Fibroblast of mammary gland (primary cell): ENCODE results near the gene MECP2.

Experiments used
- DNase-seq: peaks from one replicate; pipeline ENCODE4 v3.0.0-alpha.2; 2010; ENCODE audit warnings: low read depth
- H3K4me3 ChIP-seq: 2 replicates; pipeline ENCODE4 v1.5.1; 2011; ENCODE audit warnings: low read depth, mild to moderate bottlenecking, low read length, moderate library complexity; ENCODE audit not compliant: control insufficient read depth
- CTCF ChIP-seq: conservative IDR thresholded peaks from 2 replicates; pipeline ENCODE4 v1.5.1; 2011; ENCODE audit warnings: low read depth, low read length, inconsistent platforms; ENCODE audit not compliant: control insufficient read depth, insufficient read depth

MECP2 gene

GRCh38 chrX:154016366-154017076 is 81.0 kb downstream of the MECP2 start:
- DNase-seq = no peak
- H3K4me3 ChIP-seq = no peak overlapping the region
- TF ChIP-seq CTCF = no peak

- no peak overlapping the region for H3K4me3 ChIP-seq
- no peak for DNase-seq
- TF ChIP-seq CTCF = no peak
Measured at GRCh38 chrX:154015581-154016264, 81.8 kb downstream of the MECP2 start.

GRCh38 chrX:154014429-154015380 is 82.8 kb downstream of the MECP2 start:
- H3K4me3 ChIP-seq = no peak overlapping the region
- DNase-seq = no peak
- TF ChIP-seq CTCF = no peak

GRCh38 chrX:154013614-154014360 is 83.7 kb downstream of the MECP2 start:
- no peak overlapping the region for H3K4me3 ChIP-seq
- TF ChIP-seq CTCF = peak; percentile 82
- DNase-seq = peak; percentile 38

- H3K4me3 ChIP-seq = no peak overlapping the region
- no peak for DNase-seq
- no peak for TF ChIP-seq CTCF
Measured at GRCh38 chrX:154013001-154013421, 84.5 kb downstream of the MECP2 start.
